AG09319 (cell line): ENCODE results near the gene MCTP2.

Experiments
- DNase-seq: peaks from one replicate; pipeline ENCODE4 v3.0.0-alpha.2; 2010; ENCODE audit warnings: low read depth; ENCODE audit errors: extremely low read depth
- CTCF ChIP-seq: IDR thresholded peaks from 2 replicates; pipeline ENCODE4 v1.5.1; 2011; ENCODE audit warnings: low read depth, mild to moderate bottlenecking, inconsistent platforms, low read length, moderate library complexity

Gene MCTP2

GRCh38 chr15:94228611-94229010, 2.8 kb upstream of the MCTP2 start:
- no peak for TF ChIP-seq CTCF
- no peak for DNase-seq

GRCh38 chr15:94229591-94230369, 1.6 kb upstream of the MCTP2 start:
- TF ChIP-seq CTCF = no peak
- no peak for DNase-seq

GRCh38 chr15:94230431-94230882, 904 bp upstream of the MCTP2 start:
- no peak for TF ChIP-seq CTCF
- DNase-seq = no peak

- DNase-seq = no peak
- TF ChIP-seq CTCF = no peak
Measured at GRCh38 chr15:94231723-94232468, 535 bp downstream of the MCTP2 start.

- no peak for TF ChIP-seq CTCF
- DNase-seq = no peak
Measured at GRCh38 chr15:94233441-94233840, 2.1 kb downstream of the MCTP2 start.

- DNase-seq = no peak
- TF ChIP-seq CTCF = no peak
Measured at GRCh38 chr15:94234300-94234699, 2.9 kb downstream of the MCTP2 start.

GRCh38 chr15:94235041-94235440, 3.7 kb downstream of the MCTP2 start:
- DNase-seq = no peak
- TF ChIP-seq CTCF = no peak
